Brain pericyte (primary cell): ENCODE data around the gene PPP1R37.
A peak's percentile ranks its signal among the peaks of the same experiment; 100 is the strongest.

ENCODE experiments used
- DNase-seq: peaks from one replicate; pipeline ENCODE4 v3.0.0-alpha.2; 2012; ENCODE audit warnings: low read depth, low spot score

The PPP1R37 gene

GRCh38 chr19:45071545-45071938 lies 21.4 kb upstream of the PPP1R37 start:
- DNase-seq, result no peak

GRCh38 chr19:45071969-45072790 lies 20.8 kb upstream of the PPP1R37 start:
- DNase-seq, result no peak

GRCh38 chr19:45074744-45075300 lies 18.2 kb upstream of the PPP1R37 start:
- DNase-seq, result no peak

GRCh38 chr19:45075301-45076028 lies 17.5 kb upstream of the PPP1R37 start:
- DNase-seq, result no peak

GRCh38 chr19:45076029-45076850 lies 16.7 kb upstream of the PPP1R37 start, which contains the start of gene ZNF296:
Gene ZNF296, minus strand, starts transcription at chr19:45076478. Its CDS starts 105 bp downstream, at chr19:45076373.
- DNase-seq, result no peak

GRCh38 chr19:45076851-45077730 lies 15.9 kb upstream of the PPP1R37 start:
- DNase-seq, result no peak

- no peak for DNase-seq
Observed at GRCh38 chr19:45078390-45079062, 14.5 kb upstream of the PPP1R37 start.

- no peak for DNase-seq
Observed at GRCh38 chr19:45079063-45079910, 13.7 kb upstream of the PPP1R37 start, which contains the start of gene GEMIN7. Gene GEMIN7, plus strand, starts transcription at chr19:45079260. Its CDS starts 10,855 bp downstream, at chr19:45090115.

- DNase-seq, result no peak
Observed at GRCh38 chr19:45079911-45080370, 13.0 kb upstream of the PPP1R37 start.

GRCh38 chr19:45082170-45082569 lies 10.8 kb upstream of the PPP1R37 start:
- no peak for DNase-seq

GRCh38 chr19:45086480-45086879 lies 6.5 kb upstream of the PPP1R37 start:
- DNase-seq, result no peak

- no peak for DNase-seq
Observed at GRCh38 chr19:45087531-45087930, 5.4 kb upstream of the PPP1R37 start.

- DNase-seq, result no peak
Observed at GRCh38 chr19:45090034-45090433, 2.9 kb upstream of the PPP1R37 start.

GRCh38 chr19:45090606-45091005 lies 2.4 kb upstream of the PPP1R37 start:
- no peak for DNase-seq

- DNase-seq, result peak; percentile 99
Observed at GRCh38 chr19:45091031-45091923, 1.7 kb upstream of the PPP1R37 start.

GRCh38 chr19:45094137-45094536 lies 1.2 kb downstream of the PPP1R37 start:
- no peak for DNase-seq

- no peak for DNase-seq
Observed at GRCh38 chr19:45094707-45095106, 1.7 kb downstream of the PPP1R37 start.
